IMR-90 (cell line): ENCODE results near the gene SLBP. TPM values are rescaled to one million over a fixed set of nuclear protein-coding genes. Genes with fewer than 3 reads are reported as not detected.
A peak's percentile ranks its signal among the peaks of the same experiment; 100 is the strongest.

Experiments
- ATAC-seq: fragments of 200-7000 bp; cut with Tn5 transposase; 2 replicates; pipeline ENCODE4 v1.9.1; 2020; ENCODE audit warnings: low read depth, mild to moderate bottlenecking, moderate library complexity
- BruUV-seq: library from RNA; stranded (reverse); fragments of 400-500 nt; replicated peaks from 2 replicates; lab custom pipeline; 2021; lab: Mats Ljungman, UMichigan
- CTCF ChIA-PET: fragments of 300-600 bp; formaldehyde crosslinking; extraction: SDS; loops from one replicate; lab custom pipeline; 2021; ENCODE audit warnings: antibody characterized with exemption; lab: Yijun Ruan, JAX
- POLR2A ChIA-PET: fragments of 300-600 bp; sonication (Branson Sonifier 250); formaldehyde crosslinking; loops from one replicate; lab custom pipeline; 2022; ENCODE audit warnings: antibody characterized with exemption; ENCODE audit not compliant: unreplicated experiment; lab: Charles Lee
- DNase-seq: peaks from one replicate; pipeline ENCODE4 v3.0.0; 2013
- H2AFZ ChIP-seq: replicated peaks from 2 replicates; pipeline ENCODE3; 2013; ENCODE audit warnings: low read length, mild to moderate bottlenecking; ENCODE audit not compliant: poor library complexity
- H2AK5ac ChIP-seq: 2 replicates; pipeline ENCODE4 v1.6.1; 2013; ENCODE audit warnings: low read depth, low read length, inconsistent platforms
- H2AK9ac ChIP-seq: replicated peaks from 2 replicates; pipeline ENCODE3; 2013; ENCODE audit warnings: mild to moderate bottlenecking, low read depth, low read length, moderate library complexity; ENCODE audit not compliant: poor library complexity
- H2BK120ac ChIP-seq: 2 replicates; pipeline ENCODE4 v1.6.1; 2013; ENCODE audit warnings: low read depth, low read length, inconsistent platforms
- H2BK15ac ChIP-seq: 3 replicates; pipeline ENCODE4 v1.6.1; 2013; ENCODE audit warnings: low read depth, low read length, inconsistent platforms
- H2BK20ac ChIP-seq: 2 replicates; pipeline ENCODE4 v1.6.1; 2013; ENCODE audit warnings: low read depth, mild to moderate bottlenecking, inconsistent platforms, low read length, moderate library complexity
- H2BK5ac ChIP-seq: 2 replicates; pipeline ENCODE4 v1.6.1; 2013; ENCODE audit warnings: mild to moderate bottlenecking, low read depth, low read length, inconsistent platforms; ENCODE audit not compliant: poor library complexity, severe bottlenecking
- H3K14ac ChIP-seq: replicated peaks from 2 replicates; pipeline ENCODE4 v1.6.1; 2013; ENCODE audit warnings: low read depth, low read length, inconsistent platforms
- H3K18ac ChIP-seq: 2 replicates; pipeline ENCODE4 v1.6.1; 2013; ENCODE audit warnings: low read depth, low read length, control low read depth
- H3K23ac ChIP-seq: 2 replicates; pipeline ENCODE4 v1.6.1; 2013; ENCODE audit warnings: low read depth, low read length, inconsistent platforms
- H3K27ac ChIP-seq: 2 replicates; pipeline ENCODE4 v1.5.1; 2013; ENCODE audit warnings: mild to moderate bottlenecking, control low read depth, low read length; ENCODE audit not compliant: insufficient read depth
- H3K27me3 ChIP-seq: 2 replicates; pipeline ENCODE4 v1.6.1; 2013; ENCODE audit warnings: low read length; ENCODE audit not compliant: control insufficient read depth, insufficient read depth
- H3K36me3 ChIP-seq: 2 replicates; pipeline ENCODE4 v1.6.1; 2013; ENCODE audit warnings: low read length, mixed read lengths; ENCODE audit not compliant: control insufficient read depth, insufficient read depth
- H3K4ac ChIP-seq: 2 replicates; pipeline ENCODE4 v1.6.1; 2013; ENCODE audit warnings: low read depth, low read length, inconsistent platforms
- H3K4me1 ChIP-seq: 2 replicates; pipeline ENCODE4 v1.6.1; 2013; ENCODE audit warnings: low read length, mixed read lengths; ENCODE audit not compliant: control insufficient read depth, insufficient read depth
- H3K4me2 ChIP-seq: 2 replicates; pipeline ENCODE4 v1.6.1; 2013; ENCODE audit warnings: low read depth, mild to moderate bottlenecking, control low read depth, low read length, moderate library complexity
- H3K4me3 ChIP-seq: 2 replicates; pipeline ENCODE4 v1.5.1; 2013; ENCODE audit warnings: low read depth, mild to moderate bottlenecking, control low read depth, low read length, moderate library complexity; ENCODE audit not compliant: insufficient read depth
- H3K56ac ChIP-seq: 2 replicates; pipeline ENCODE4 v1.6.1; 2013; ENCODE audit warnings: low read length, inconsistent platforms; ENCODE audit not compliant: insufficient read depth; ENCODE audit errors: extremely low read depth
- H3K79me1 ChIP-seq, 2 experiments: 2 replicates each; pipeline ENCODE4 v1.6.1; 2013; ENCODE audit warnings: low read length in 2 of 2, inconsistent platforms in 1 of 2, low read depth in 1 of 2
- H3K9ac ChIP-seq: 2 replicates; pipeline ENCODE4 v1.6.1; 2013; ENCODE audit warnings: low read depth, low read length, control low read depth
- H3K9me1 ChIP-seq: 2 replicates; pipeline ENCODE4 v1.6.1; 2013; ENCODE audit warnings: low read length, inconsistent platforms; ENCODE audit not compliant: insufficient read depth
- H3K9me3 ChIP-seq: 2 replicates; pipeline ENCODE4 v1.6.1; 2013; ENCODE audit warnings: low read length; ENCODE audit not compliant: control insufficient read depth, insufficient read depth
- H4K20me1 ChIP-seq: 2 replicates; pipeline ENCODE4 v1.6.1; 2013; ENCODE audit warnings: low read length, inconsistent platforms; ENCODE audit not compliant: insufficient read depth
- H4K5ac ChIP-seq: 2 replicates; pipeline ENCODE4 v1.6.1; 2013; ENCODE audit warnings: mild to moderate bottlenecking, low read depth, low read length, control low read depth
- H4K8ac ChIP-seq, 2 experiments: 2 replicates each; pipeline ENCODE4 v1.6.1; 2013; ENCODE audit warnings: low read depth in 2 of 2, low read length in 2 of 2, control low read depth in 1 of 2, inconsistent platforms in 1 of 2
- H4K91ac ChIP-seq: 2 replicates; pipeline ENCODE4 v1.6.1; 2013; ENCODE audit warnings: low read depth, low read length, inconsistent platforms; ENCODE audit not compliant: insufficient read depth
- BHLHE40 ChIP-seq: fragments of 150-350 bp; IDR thresholded peaks from 2 replicates; pipeline ENCODE4 v1.6.1; 2016; ENCODE audit warnings: mild to moderate bottlenecking, low read depth, low read length
- CEBPB ChIP-seq: IDR thresholded peaks from 2 replicates; pipeline ENCODE4 v1.6.1; 2012; ENCODE audit warnings: low read depth, low read length, improper control_type of control experiment
- CHD1 ChIP-seq: IDR thresholded peaks from 2 replicates; pipeline ENCODE4 v1.6.1; 2012; ENCODE audit warnings: low read depth, low read length, improper control_type of control experiment
- ELK1 ChIP-seq: fragments of 150-350 bp; IDR thresholded peaks from 2 replicates; pipeline ENCODE4 v1.6.1; 2016; ENCODE audit warnings: low read depth, mild to moderate bottlenecking, low read length, moderate library complexity, borderline replicate concordance
- FOS ChIP-seq: fragments of 150-350 bp; IDR thresholded peaks from 2 replicates; pipeline ENCODE4 v1.6.1; 2016; ENCODE audit warnings: low read depth, low read length
- MAFK ChIP-seq: IDR thresholded peaks from 2 replicates; pipeline ENCODE4 v1.6.1; 2012; ENCODE audit warnings: low read depth, low read length, improper control_type of control experiment
- MAZ ChIP-seq: IDR thresholded peaks from 2 replicates; pipeline ENCODE4 v1.6.1; 2012; ENCODE audit warnings: low read depth, mild to moderate bottlenecking, low read length, improper control_type of control experiment, moderate library complexity, borderline replicate concordance
- MXI1 ChIP-seq: IDR thresholded peaks from 2 replicates; pipeline ENCODE4 v1.6.1; 2012; ENCODE audit warnings: low read depth, mild to moderate bottlenecking, low read length, moderate library complexity, borderline replicate concordance
- NFE2L2 ChIP-seq: fragments of 150-350 bp; IDR thresholded peaks from 2 replicates; pipeline ENCODE4 v1.6.1; 2016; ENCODE audit warnings: low read depth, mild to moderate bottlenecking, low read length
- POLR2A ChIP-seq: IDR thresholded peaks from 2 replicates; pipeline ENCODE4 v1.6.1; 2012; ENCODE audit warnings: mild to moderate bottlenecking, low read depth, low read length
- RAD21 ChIP-seq: IDR thresholded peaks from 2 replicates; pipeline ENCODE4 v1.6.1; 2012; ENCODE audit warnings: low read length, improper control_type of control experiment
- RCOR1 ChIP-seq: IDR thresholded peaks from 2 replicates; pipeline ENCODE4 v1.6.1; 2012; ENCODE audit warnings: mild to moderate bottlenecking, low read length, improper control_type of control experiment; ENCODE audit not compliant: insufficient replicate concordance
- RFX5 ChIP-seq: IDR thresholded peaks from 2 replicates; pipeline ENCODE4 v1.8.0; 2012; ENCODE audit warnings: low read depth, mild to moderate bottlenecking, low read length, moderate library complexity
- SMC3 ChIP-seq: fragments of 150-350 bp; IDR thresholded peaks from 2 replicates; pipeline ENCODE4 v1.6.1; 2016; ENCODE audit warnings: low read depth, mild to moderate bottlenecking, antibody characterized with exemption, low read length, moderate library complexity
- WGBS, 2 experiments: methylation state at CpG; one replicate each; pipeline versions ENCODE4 v1.1.5 to v1.1.7; 2013; ENCODE audit warnings: missing lambda C conversion rate in 2 of 2; ENCODE audit not compliant: insufficient read length in 1 of 2; ENCODE audit errors: extremely low coverage in 2 of 2; 5-methylcytosine and 5-hydroxymethylcytosine counted together
- dilution Hi-C: fragments of 300-500 bp; cut with HindIII; formaldehyde crosslinking; loops from one replicate; pipeline ENCODE4 v1.14.3; 2018; ENCODE audit warnings: low sequenced_read_pairs; ENCODE audit not compliant: unreplicated experiment
- in situ Hi-C: fragments of 300-500 bp; cut with MboI; formaldehyde crosslinking; loops from 3 replicates; pipeline ENCODE4 v1.14.3; 2019; ENCODE audit warnings: low sequenced_read_pairs, inconsistent platforms, mixed read lengths
- intact Hi-C: fragments of 100-400 bp; cut with micrococcal nuclease; formaldehyde crosslinking; loops from 2 replicates; pipeline ENCODE4 v1.10.0; 2022
- polyA plus RNA-seq, 3 experiments: library from polyadenylated mRNA; depleted of rRNA; stranded (reverse); fragments of >200 nt; gene quantifications; 2 replicates each; pipeline ENCODE4 v1.2.3, GENCODE V29; 2012; ENCODE audit warnings: low replicate concordance in 1 of 3
- total RNA-seq: library from RNA; depleted of rRNA; stranded (reverse); fragments of >200 nt; gene quantifications from 2 replicates; pipeline ENCODE4 v1.2.3, GENCODE V29; 2012
- TF ChIP-seq, protein P1 (sequence below): fragments of 150-350 bp; IDR thresholded peaks from 2 replicates; pipeline ENCODE4 v1.6.1; 2017; ENCODE audit warnings: mild to moderate bottlenecking, antibody characterized with exemption, low read length, low read depth

Gene SLBP
- total and polyA plus RNA-seq, 2 of the 4 experiments (the other 2 are of a cell fraction) = 64.9 to 66.1 TPM

GRCh38 chr4:1758306-1759121 lies 46.4 kb upstream of the SLBP start:
- no peak overlapping the region for H3K4me3 ChIP-seq
- BruUV-seq = no TSS peak
- no peak overlapping the region for H2AFZ ChIP-seq
- no peak for ATAC-seq
- 89% methylated on average over 6 of the region's 27 CpGs; no CpG with 5 or more reads in 1 of the 2 experiments for WGBS, 2 experiments
- no peak overlapping the region for H3K27ac ChIP-seq
- no peak overlapping the region for H3K14ac ChIP-seq
- H3K23ac ChIP-seq = no peak overlapping the region
- intact Hi-C loops (no loop called here), dilution Hi-C loops (no loop called here), in situ Hi-C loops (no loop called here)
- no peak overlapping the region for H3K56ac ChIP-seq
- H2AK9ac ChIP-seq = peak overlapping the region; percentile 28
- H4K91ac ChIP-seq = no peak overlapping the region
- POLR2A ChIA-PET = no interaction called here
- no peak overlapping the region for H3K9ac ChIP-seq
- no peaks in the 10 kb centered on the region for H3K9me1 ChIP-seq
- H3K4ac ChIP-seq = no peak overlapping the region
- H3K9me3 ChIP-seq = no peaks in the 10 kb centered on the region
- H2BK15ac ChIP-seq = no peak overlapping the region
- no peak overlapping the region for H2BK20ac ChIP-seq
- H3K4me1 ChIP-seq = peaks cover 2% of the 10 kb centered on the region; the same call in 1 of the 2 replicates
- CTCF ChIA-PET = interaction anchor here (0.9 kb wide), 1 partner anchor 65 kb away, joined by 3 read pairs; no protein-coding TSS in a partner anchor
- no peaks in the 10 kb centered on the region; the same call in 1 of the 2 replicates for H3K27me3 ChIP-seq
- no peaks in the 10 kb centered on the region for H3K36me3 ChIP-seq
- no peak for DNase-seq
- H3K79me1 ChIP-seq = no peaks in the 10 kb centered on the region
- no peaks in the 10 kb centered on the region for H4K20me1 ChIP-seq
- H2AK5ac ChIP-seq = no peak overlapping the region
- H3K4me2 ChIP-seq = no peak overlapping the region
- no peak overlapping the region for H2BK5ac ChIP-seq
- H4K5ac ChIP-seq = no peak overlapping the region
- H3K18ac ChIP-seq = no peak overlapping the region
- no peak overlapping the region for H4K8ac ChIP-seq
- H2BK120ac ChIP-seq = no peak overlapping the region
- no peak for TF ChIP-seq NFE2L2
- TF ChIP-seq BHLHE40 = no peak
- no peak for TF ChIP-seq MAZ
- TF ChIP-seq MXI1 = no peak
- no peak for TF ChIP-seq CEBPB
- TF ChIP-seq, protein P1, sequence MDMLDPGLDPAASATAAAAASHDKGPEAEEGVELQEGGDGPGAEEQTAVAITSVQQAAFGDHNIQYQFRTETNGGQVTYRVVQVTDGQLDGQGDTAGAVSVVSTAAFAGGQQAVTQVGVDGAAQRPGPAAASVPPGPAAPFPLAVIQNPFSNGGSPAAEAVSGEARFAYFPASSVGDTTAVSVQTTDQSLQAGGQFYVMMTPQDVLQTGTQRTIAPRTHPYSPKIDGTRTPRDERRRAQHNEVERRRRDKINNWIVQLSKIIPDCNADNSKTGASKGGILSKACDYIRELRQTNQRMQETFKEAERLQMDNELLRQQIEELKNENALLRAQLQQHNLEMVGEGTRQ = no peak
- TF ChIP-seq FOS = no peak
- TF ChIP-seq SMC3 = no peak
- TF ChIP-seq RAD21 = no peak
- no peak for TF ChIP-seq RCOR1
- TF ChIP-seq POLR2A = no peak
- no peak for TF ChIP-seq MAFK
- no peak for TF ChIP-seq RFX5
- TF ChIP-seq CHD1 = no peak
- TF ChIP-seq ELK1 = no peak
